Measurements from ENCODE around the gene SMKR1. TPM values are rescaled to one million over a fixed set of nuclear protein-coding genes. Genes with fewer than 3 reads are reported as not detected.

SMKR1 gene
- total RNA-seq, 4 donors from 2014 or later = not detected

GRCh38 chr7:129512192-129512591, 9.9 kb downstream of the SMKR1 start:
- 67% methylated on average over 8 of the region's 8 CpGs for WGBS
- H3K4me1 ChIP-seq = no peaks in the 10 kb centered on the region
- no peaks in the 10 kb centered on the region for H3K9me3 ChIP-seq
- TF ChIP-seq, protein P1, sequence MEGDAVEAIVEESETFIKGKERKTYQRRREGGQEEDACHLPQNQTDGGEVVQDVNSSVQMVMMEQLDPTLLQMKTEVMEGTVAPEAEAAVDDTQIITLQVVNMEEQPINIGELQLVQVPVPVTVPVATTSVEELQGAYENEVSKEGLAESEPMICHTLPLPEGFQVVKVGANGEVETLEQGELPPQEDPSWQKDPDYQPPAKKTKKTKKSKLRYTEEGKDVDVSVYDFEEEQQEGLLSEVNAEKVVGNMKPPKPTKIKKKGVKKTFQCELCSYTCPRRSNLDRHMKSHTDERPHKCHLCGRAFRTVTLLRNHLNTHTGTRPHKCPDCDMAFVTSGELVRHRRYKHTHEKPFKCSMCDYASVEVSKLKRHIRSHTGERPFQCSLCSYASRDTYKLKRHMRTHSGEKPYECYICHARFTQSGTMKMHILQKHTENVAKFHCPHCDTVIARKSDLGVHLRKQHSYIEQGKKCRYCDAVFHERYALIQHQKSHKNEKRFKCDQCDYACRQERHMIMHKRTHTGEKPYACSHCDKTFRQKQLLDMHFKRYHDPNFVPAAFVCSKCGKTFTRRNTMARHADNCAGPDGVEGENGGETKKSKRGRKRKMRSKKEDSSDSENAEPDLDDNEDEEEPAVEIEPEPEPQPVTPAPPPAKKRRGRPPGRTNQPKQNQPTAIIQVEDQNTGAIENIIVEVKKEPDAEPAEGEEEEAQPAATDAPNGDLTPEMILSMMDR (IDR thresholded peaks at IDR 0.05) = no peak
- TF ChIP-seq POLR2AphosphoS5 (IDR thresholded peaks at IDR 0.05) (no peak), POLR2A (IDR thresholded peaks at IDR 0.05) (no peak), EP300 (IDR thresholded peaks at IDR 0.05) (no peak)
- no peak for DNase-seq (ENCODE audit: low spot score in 2 of 2)
- peaks cover 3% of the 10 kb centered on the region for H3K27me3 ChIP-seq
- H3K27ac ChIP-seq = no peak overlapping the region
- no peaks in the 10 kb centered on the region for H3K36me3 ChIP-seq
- no peak overlapping the region for H3K4me3 ChIP-seq

DNA sequence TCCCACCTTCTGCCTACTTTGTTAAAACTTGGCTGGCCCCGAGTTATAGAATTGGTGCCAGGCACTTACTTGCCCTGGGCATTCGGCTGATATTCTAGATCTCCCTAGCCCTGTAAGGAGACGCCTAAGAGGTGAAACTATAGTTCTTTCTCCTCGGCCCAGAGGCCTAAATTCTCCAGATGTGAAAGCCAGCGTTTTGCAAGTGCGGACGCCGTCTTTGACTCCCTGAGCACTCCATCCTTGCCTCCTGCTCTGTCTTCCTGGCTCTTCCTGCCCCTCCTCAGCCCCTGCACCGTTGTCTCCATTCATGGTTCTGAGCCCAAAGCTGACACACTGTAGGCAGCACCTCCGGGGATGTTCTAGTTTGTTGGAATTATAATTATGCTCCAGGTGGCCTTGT, 11.2 kb downstream of the SMKR1 start:
- TF ChIP-seq EP300 (IDR thresholded peaks at IDR 0.05) = no peak
- TF ChIP-seq, protein P1 (IDR thresholded peaks at IDR 0.05) = no peak
- no peak for TF ChIP-seq POLR2AphosphoS5 (IDR thresholded peaks at IDR 0.05)
- no peak for TF ChIP-seq POLR2A (IDR thresholded peaks at IDR 0.05)
- H3K27ac ChIP-seq = no peak overlapping the region
- H3K4me3 ChIP-seq = no peak overlapping the region
- no peaks in the 10 kb centered on the region for H3K36me3 ChIP-seq
- no peaks in the 10 kb centered on the region for H3K4me1 ChIP-seq
- H3K9me3 ChIP-seq = no peaks in the 10 kb centered on the region
- no peak for DNase-seq (ENCODE audit: low spot score in 2 of 2)
- peaks cover 3% of the 10 kb centered on the region for H3K27me3 ChIP-seq
- WGBS = 75% methylated on average over 10 of the region's 10 CpGs

DNA sequence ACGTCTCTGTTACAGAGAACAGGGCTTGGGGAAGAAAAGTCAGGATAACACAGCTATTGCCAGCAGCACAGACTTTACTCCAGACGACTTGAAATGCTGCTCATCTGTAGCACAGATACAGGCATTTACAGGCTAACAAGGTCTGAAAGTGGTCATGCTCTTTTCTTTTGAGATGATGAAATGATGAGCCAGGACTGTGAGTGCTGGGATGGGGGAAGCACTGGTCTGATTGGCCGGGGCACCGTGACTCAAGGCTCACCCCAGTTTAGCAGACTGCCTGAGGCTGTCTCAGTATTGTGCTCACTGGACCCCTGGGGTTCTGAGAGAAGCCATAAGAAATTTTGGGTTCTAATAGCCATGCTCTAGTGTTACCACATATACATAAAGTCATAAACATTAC, 12.4 kb downstream of the SMKR1 start:
- DNase-seq (ENCODE audit: low spot score in 2 of 2) = no peak
- Histone ChIP-seq H3K9me3 (no peaks in the 10 kb centered on the region), H3K27me3 (peaks cover 3% of the 10 kb centered on the region), H3K36me3 (no peaks in the 10 kb centered on the region), H3K4me3 (no peak overlapping the region), H3K27ac (no peak overlapping the region), H3K4me1 (no peaks in the 10 kb centered on the region)
- WGBS = 56% methylated on average over 4 of the region's 4 CpGs
- TF ChIP-seq POLR2AphosphoS5 (IDR thresholded peaks at IDR 0.05) (no peak), EP300 (IDR thresholded peaks at IDR 0.05) (no peak), POLR2A (IDR thresholded peaks at IDR 0.05) (no peak)
- TF ChIP-seq, protein P1 (IDR thresholded peaks at IDR 0.05) = no peak

GRCh38 chr7:129515381-129515780, 13.1 kb downstream of the SMKR1 start:
- H3K4me1 ChIP-seq = no peaks in the 10 kb centered on the region
- H3K4me3 ChIP-seq = no peak overlapping the region
- WGBS = 72% methylated on average over 4 of the region's 4 CpGs
- no peaks in the 10 kb centered on the region for H3K9me3 ChIP-seq
- H3K27ac ChIP-seq = no peak overlapping the region
- TF ChIP-seq, protein P1 (IDR thresholded peaks at IDR 0.05) = no peak
- TF ChIP-seq POLR2A (IDR thresholded peaks at IDR 0.05) = no peak
- TF ChIP-seq POLR2AphosphoS5 (IDR thresholded peaks at IDR 0.05) = no peak
- TF ChIP-seq EP300 (IDR thresholded peaks at IDR 0.05) = no peak
- no peak for DNase-seq (ENCODE audit: low spot score in 2 of 2)
- no peaks in the 10 kb centered on the region for H3K36me3 ChIP-seq
- peaks cover 3% of the 10 kb centered on the region for H3K27me3 ChIP-seq

DNA sequence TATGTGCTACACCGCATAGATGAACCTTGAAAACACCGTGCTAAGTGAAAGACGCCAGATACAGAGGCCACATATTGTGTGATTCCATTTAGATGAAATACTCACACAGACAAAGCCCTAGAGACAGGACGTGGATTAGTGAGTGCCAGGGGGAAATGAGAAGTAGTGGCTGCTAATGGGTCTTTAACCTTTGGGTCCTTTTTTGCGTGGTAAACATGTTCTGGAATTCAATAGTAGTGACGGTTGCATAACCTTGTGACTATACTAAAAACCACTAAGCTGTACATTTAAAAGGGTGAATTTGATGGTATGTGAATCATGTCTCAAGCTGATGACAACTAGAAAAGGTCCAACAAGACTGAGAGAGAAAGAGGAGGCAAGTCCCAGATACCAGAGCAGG, 15.6 kb downstream of the SMKR1 start:
- peaks cover 8% of the 10 kb centered on the region for H3K27me3 ChIP-seq
- WGBS = 85% methylated on average over 6 of the region's 6 CpGs
- H3K27ac ChIP-seq = no peak overlapping the region
- H3K36me3 ChIP-seq = no peaks in the 10 kb centered on the region
- H3K4me3 ChIP-seq = no peak overlapping the region
- H3K9me3 ChIP-seq = no peaks in the 10 kb centered on the region
- no peak for DNase-seq (ENCODE audit: low spot score in 2 of 2)
- H3K4me1 ChIP-seq = no peaks in the 10 kb centered on the region
- no peak for TF ChIP-seq EP300 (IDR thresholded peaks at IDR 0.05)
- no peak for TF ChIP-seq POLR2AphosphoS5 (IDR thresholded peaks at IDR 0.05)
- TF ChIP-seq, protein P1 (IDR thresholded peaks at IDR 0.05) = no peak
- no peak for TF ChIP-seq POLR2A (IDR thresholded peaks at IDR 0.05)

All from suprapubic skin (tissue), 4 donors.